ENCODE data around the gene TPD52L3. TPM values are rescaled to one million over a fixed set of nuclear protein-coding genes. Genes with fewer than 3 reads are reported as not detected.

TPD52L3 gene
- total and polyA plus RNA-seq, 2 of the 4 experiments (the other 2 are of a cell fraction), result not detected

- TF ChIP-seq NFE2L2 (IDR thresholded peaks at IDR 0.05; ENCODE audit: low read depth, low read length) (no peak), CHD1 (IDR thresholded peaks at IDR 0.05; ENCODE audit: low read depth, low read length) (no peak), CEBPB (IDR thresholded peaks at IDR 0.05; ENCODE audit: low read depth, low read length) (no peak), POLR2A (IDR thresholded peaks at IDR 0.05; ENCODE audit: low read depth, low read length) (no peak), FOS (IDR thresholded peaks at IDR 0.05; ENCODE audit: low read depth, low read length) (no peak), MAFK (IDR thresholded peaks at IDR 0.05; ENCODE audit: low read depth, low read length) (no peak), RFX5 (IDR thresholded peaks at IDR 0.05; ENCODE audit: low read depth, low read length) (no peak), MAZ (IDR thresholded peaks at IDR 0.05; ENCODE audit: borderline replicate concordance, low read depth, low read length) (no peak), MXI1 (IDR thresholded peaks at IDR 0.05; ENCODE audit: borderline replicate concordance, low read depth, low read length) (no peak), BHLHE40 (IDR thresholded peaks at IDR 0.05; ENCODE audit: low read depth, low read length) (no peak), ELK1 (IDR thresholded peaks at IDR 0.05; ENCODE audit: borderline replicate concordance, low read depth, low read length) (no peak)
- TF ChIP-seq, protein P1, sequence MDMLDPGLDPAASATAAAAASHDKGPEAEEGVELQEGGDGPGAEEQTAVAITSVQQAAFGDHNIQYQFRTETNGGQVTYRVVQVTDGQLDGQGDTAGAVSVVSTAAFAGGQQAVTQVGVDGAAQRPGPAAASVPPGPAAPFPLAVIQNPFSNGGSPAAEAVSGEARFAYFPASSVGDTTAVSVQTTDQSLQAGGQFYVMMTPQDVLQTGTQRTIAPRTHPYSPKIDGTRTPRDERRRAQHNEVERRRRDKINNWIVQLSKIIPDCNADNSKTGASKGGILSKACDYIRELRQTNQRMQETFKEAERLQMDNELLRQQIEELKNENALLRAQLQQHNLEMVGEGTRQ (IDR thresholded peaks at IDR 0.05; ENCODE audit: low read depth, low read length), result no peak
- TF ChIP-seq, protein P2, sequence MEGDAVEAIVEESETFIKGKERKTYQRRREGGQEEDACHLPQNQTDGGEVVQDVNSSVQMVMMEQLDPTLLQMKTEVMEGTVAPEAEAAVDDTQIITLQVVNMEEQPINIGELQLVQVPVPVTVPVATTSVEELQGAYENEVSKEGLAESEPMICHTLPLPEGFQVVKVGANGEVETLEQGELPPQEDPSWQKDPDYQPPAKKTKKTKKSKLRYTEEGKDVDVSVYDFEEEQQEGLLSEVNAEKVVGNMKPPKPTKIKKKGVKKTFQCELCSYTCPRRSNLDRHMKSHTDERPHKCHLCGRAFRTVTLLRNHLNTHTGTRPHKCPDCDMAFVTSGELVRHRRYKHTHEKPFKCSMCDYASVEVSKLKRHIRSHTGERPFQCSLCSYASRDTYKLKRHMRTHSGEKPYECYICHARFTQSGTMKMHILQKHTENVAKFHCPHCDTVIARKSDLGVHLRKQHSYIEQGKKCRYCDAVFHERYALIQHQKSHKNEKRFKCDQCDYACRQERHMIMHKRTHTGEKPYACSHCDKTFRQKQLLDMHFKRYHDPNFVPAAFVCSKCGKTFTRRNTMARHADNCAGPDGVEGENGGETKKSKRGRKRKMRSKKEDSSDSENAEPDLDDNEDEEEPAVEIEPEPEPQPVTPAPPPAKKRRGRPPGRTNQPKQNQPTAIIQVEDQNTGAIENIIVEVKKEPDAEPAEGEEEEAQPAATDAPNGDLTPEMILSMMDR (conservative IDR thresholded peaks at IDR 0.05; ENCODE audit: low read depth, low read length), result no peak
- H3K14ac ChIP-seq (replicated peaks; ENCODE audit: low read depth, low read length), result no peak overlapping the region
- H2BK120ac ChIP-seq (ENCODE audit: low read depth, low read length), result no peak overlapping the region
- H3K27ac ChIP-seq (ENCODE audit: insufficient read depth, low read length), result no peak overlapping the region
- H2BK5ac ChIP-seq (ENCODE audit: low read depth, low read length, poor library complexity, severe bottlenecking), result no peak overlapping the region
- H3K23ac ChIP-seq (ENCODE audit: low read depth, low read length), result no peak overlapping the region
- no TSS peak for BruUV-seq (replicated peaks)
- CTCF ChIA-PET, result no interaction called here
- H3K4me2 ChIP-seq (ENCODE audit: low read depth, low read length), result no peak overlapping the region
- H3K56ac ChIP-seq (ENCODE audit: extremely low read depth, insufficient read depth, low read length), result no peak overlapping the region
- peaks cover 4% of the 10 kb centered on the region; the same call in 1 of the 2 replicates for H3K9me3 ChIP-seq (ENCODE audit: control insufficient read depth, insufficient read depth, low read length)
- peaks cover 3% of the 10 kb centered on the region for H3K27me3 ChIP-seq (ENCODE audit: control insufficient read depth, insufficient read depth, low read length)
- no peak overlapping the region for H2BK20ac ChIP-seq (ENCODE audit: low read depth, low read length)
- in situ Hi-C loops (cut with MboI; ENCODE audit: low sequenced_read_pairs), result no loop called here
- no peak overlapping the region for H2AK9ac ChIP-seq (replicated peaks; ENCODE audit: low read depth, low read length, poor library complexity)
- no peak overlapping the region for H4K8ac ChIP-seq (ENCODE audit: low read depth in 2 of 2, low read length in 2 of 2)
- H3K4me3 ChIP-seq (ENCODE audit: insufficient read depth, low read depth, low read length), result no peak overlapping the region
- no peaks in the 10 kb centered on the region for H3K79me1 ChIP-seq (ENCODE audit: low read depth in 1 of 2, low read length in 2 of 2)
- H3K4me1 ChIP-seq (ENCODE audit: control insufficient read depth, insufficient read depth, low read length), result no peaks in the 10 kb centered on the region
- no peaks in the 10 kb centered on the region for H3K36me3 ChIP-seq (ENCODE audit: control insufficient read depth, insufficient read depth, low read length)
- DNase-seq (no peak), ATAC-seq (ENCODE audit: low read depth) (no peak)
- H2AK5ac ChIP-seq (ENCODE audit: low read depth, low read length), result no peak overlapping the region
- dilution Hi-C loops (cut with HindIII; ENCODE audit: low sequenced_read_pairs, unreplicated experiment), result no loop called here
- intact Hi-C loops (cut with micrococcal nuclease), result no loop called here
- H3K9ac ChIP-seq (ENCODE audit: low read depth, low read length), result no peak overlapping the region
- H3K4ac ChIP-seq (ENCODE audit: low read depth, low read length), result no peak overlapping the region
- WGBS, 2 experiments (ENCODE audit: extremely low coverage in 2 of 2, insufficient read length in 1 of 2), result no CpG with 5 or more reads among the region's 4 CpGs
- H3K18ac ChIP-seq (ENCODE audit: low read depth, low read length), result no peak overlapping the region
- no peak overlapping the region for H4K5ac ChIP-seq (ENCODE audit: low read depth, low read length)
- no peak overlapping the region for H2BK15ac ChIP-seq (ENCODE audit: low read depth, low read length)
- POLR2A ChIA-PET (ENCODE audit: unreplicated experiment), result no interaction called here
- H2AFZ ChIP-seq (replicated peaks; ENCODE audit: low read length, poor library complexity), result no peak overlapping the region
- no peaks in the 10 kb centered on the region for H4K20me1 ChIP-seq (ENCODE audit: insufficient read depth, low read length)
- no peaks in the 10 kb centered on the region for H3K9me1 ChIP-seq (ENCODE audit: insufficient read depth, low read length)
- H4K91ac ChIP-seq (ENCODE audit: insufficient read depth, low read depth, low read length), result no peak overlapping the region
These were observed 2.9 kb downstream of the TPD52L3 start for GRCh38 chr9:6330958-6331634.

Measured in IMR-90 (cell line).